Gastroesophageal sphincter (tissue), 4 donors: ENCODE results near the gene SERPINI1. TPM values are rescaled to one million over a fixed set of nuclear protein-coding genes. Genes with fewer than 3 reads are reported as not detected.

Experiments used
- ATAC-seq: fragments of 150-250 bp; one replicate; pipeline ENCODE4 v1.9.1; 2016; ENCODE audit warnings: mild to moderate bottlenecking, moderate library complexity
- H3K27ac ChIP-seq, 4 donors: fragments of 200-600 bp; sonication (generic) in 3 of 4; 1 replicate in 3 of 4; 2 replicates in 1 of 4; pipeline ENCODE4 v1.5.1; 2016 to 2019
- H3K27me3 ChIP-seq: fragments of 200-600 bp; sonication (generic); one replicate; pipeline ENCODE4 v1.5.1; 2019
- H3K36me3 ChIP-seq, 2 donors: fragments of 200-600 bp; sonication (generic); one replicate each; pipeline ENCODE4 v1.5.1; 2019; ENCODE audit warnings: control low read depth in 1 of 2
- H3K4me1 ChIP-seq, 3 donors: fragments of 200-600 bp; sonication (generic); 1 replicate in 2 of 3; 2 replicates in 1 of 3; pipeline ENCODE4 v1.5.1; 2016 to 2019; ENCODE audit warnings: control low read depth in 2 of 3
- H3K4me3 ChIP-seq, 2 donors: fragments of 200-600 bp; sonication (generic); one replicate each; pipeline ENCODE4 v1.5.1; 2019; ENCODE audit warnings: mild to moderate bottlenecking in 1 of 2, moderate library complexity in 1 of 2
- H3K9me3 ChIP-seq, 3 donors: fragments of 200-600 bp; sonication (generic); one replicate each; pipeline ENCODE4 v1.5.1; 2017 to 2019; ENCODE audit warnings: control low read depth in 2 of 3
- CTCF ChIP-seq, 4 experiments: fragments of 200-600 bp in 2 of 4; fragments of 450-650 bp in 2 of 4; sonication (generic) in 1 of 4; IDR thresholded peaks; one replicate each; pipeline ENCODE4 v1.5.1; 2017 to 2019; ENCODE audit warnings: antibody characterized with exemption in 4 of 4, mild to moderate bottlenecking in 2 of 4, moderate library complexity in 2 of 4
- EP300 ChIP-seq: sonication (generic); formaldehyde crosslinking; IDR thresholded peaks from one replicate; pipeline ENCODE4 v1.6.1; 2017; ENCODE audit warnings: antibody characterized with exemption, mild to moderate bottlenecking
- POLR2A ChIP-seq, 2 donors: fragments of 450-650 bp; IDR thresholded peaks; one replicate each; pipeline ENCODE4 v1.6.1; 2017; ENCODE audit warnings: antibody characterized with exemption in 2 of 2, mild to moderate bottlenecking in 2 of 2, moderate library complexity in 1 of 2
- POLR2AphosphoS5 ChIP-seq: sonication (generic); formaldehyde crosslinking; IDR thresholded peaks from one replicate; pipeline ENCODE4 v1.6.1; 2017; ENCODE audit warnings: antibody characterized with exemption
- WGBS, 2 donors: methylation state at CpG; one replicate each; pipeline ENCODE4 v1.1.5; 2018; ENCODE audit warnings: low coverage in 1 of 2; 5-methylcytosine and 5-hydroxymethylcytosine counted together
- total RNA-seq, 4 donors: library from RNA; depleted of rRNA; stranded (reverse); fragments of >200 nt; gene quantifications; one replicate each; pipeline ENCODE4 v1.1.0, GENCODE V29; 2016

The SERPINI1 gene
- total RNA-seq, 4 donors from 2014 or later, result 1.6 to 13.1 (median 4.9) TPM

GRCh38 chr3:167783781-167784180 is 48.3 kb downstream of the SERPINI1 start:
- Histone ChIP-seq H3K9me3 (no peaks in the 10 kb centered on the region), H3K27ac (no peak overlapping the region), H3K4me1 (peaks cover 0 to 5% (median 0%) of the 10 kb centered on the region in 3 donors), H3K4me3 (no peak overlapping the region), H3K27me3 (no peaks in the 10 kb centered on the region), H3K36me3 (no peaks in the 10 kb centered on the region)
- TF ChIP-seq POLR2A (IDR thresholded peaks at IDR 0.05) (no peak), CTCF (IDR thresholded peaks at IDR 0.05) (no peak), EP300 (no peak), POLR2AphosphoS5 (no peak)
- no peak for ATAC-seq
- 20 to 50% methylated on average over 1 of the region's 1 CpG for WGBS, 2 donors

- ATAC-seq, result no peak
- Histone ChIP-seq H3K27ac (no peak overlapping the region), H3K4me1 (peaks cover 0 to 5% (median 0%) of the 10 kb centered on the region in 3 donors), H3K27me3 (no peaks in the 10 kb centered on the region), H3K4me3 (no peak overlapping the region), H3K9me3 (no peaks in the 10 kb centered on the region), H3K36me3 (no peaks in the 10 kb centered on the region)
- 85 to 93% methylated on average over 3 of the region's 3 CpGs for WGBS, 2 donors
- TF ChIP-seq POLR2AphosphoS5, result no peak
- TF ChIP-seq EP300, result no peak
- no peak for TF ChIP-seq POLR2A (IDR thresholded peaks at IDR 0.05)
- TF ChIP-seq CTCF (IDR thresholded peaks at IDR 0.05), result no peak
These were observed 50.3 kb downstream of the SERPINI1 start for GRCh38 chr3:167785790-167786189.

- no peak for TF ChIP-seq CTCF (IDR thresholded peaks at IDR 0.05)
- no peak for TF ChIP-seq POLR2AphosphoS5
- TF ChIP-seq EP300, result no peak
- TF ChIP-seq POLR2A (IDR thresholded peaks at IDR 0.05), result no peak
- H3K4me3 ChIP-seq, result no peak overlapping the region
- H3K27ac ChIP-seq, result no peak overlapping the region
- WGBS, 2 donors, result 55 to 71% methylated on average over 1 to 3 of the region's 4 CpGs
- no peaks in the 10 kb centered on the region for H3K36me3 ChIP-seq
- no peaks in the 10 kb centered on the region for H3K27me3 ChIP-seq
- peaks cover 0 to 5% (median 0%) of the 10 kb centered on the region in 3 donors for H3K4me1 ChIP-seq
- ATAC-seq, result no peak
- H3K9me3 ChIP-seq, result no peaks in the 10 kb centered on the region
These were observed 51.9 kb downstream of the SERPINI1 start for GRCh38 chr3:167787440-167787839.

- no peak overlapping the region for H3K27ac ChIP-seq
- no peaks in the 10 kb centered on the region for H3K4me1 ChIP-seq
- no peak for TF ChIP-seq EP300
- TF ChIP-seq POLR2A (IDR thresholded peaks at IDR 0.05), result no peak
- no peak for TF ChIP-seq POLR2AphosphoS5
- TF ChIP-seq CTCF (IDR thresholded peaks at IDR 0.05), result no peak
- no peaks in the 10 kb centered on the region for H3K36me3 ChIP-seq
- ATAC-seq, result no peak
- no peak overlapping the region for H3K4me3 ChIP-seq
- no peaks in the 10 kb centered on the region for H3K27me3 ChIP-seq
- H3K9me3 ChIP-seq, result no peaks in the 10 kb centered on the region
These were observed 62.9 kb downstream of the SERPINI1 start for GRCh38 chr3:167798443-167798842.

GRCh38 chr3:167808910-167809309 is 73.4 kb downstream of the SERPINI1 start:
- no peak overlapping the region for H3K4me3 ChIP-seq
- H3K27me3 ChIP-seq, result no peaks in the 10 kb centered on the region
- TF ChIP-seq CTCF (IDR thresholded peaks at IDR 0.05), result no peak
- 21 to 34% methylated on average over 2 of the region's 2 CpGs for WGBS, 2 donors
- H3K36me3 ChIP-seq, result no peaks in the 10 kb centered on the region
- ATAC-seq, result no peak
- no peak overlapping the region for H3K27ac ChIP-seq
- H3K9me3 ChIP-seq, result no peaks in the 10 kb centered on the region
- peaks cover 3 to 22% (median 4%) of the 10 kb centered on the region in 3 donors for H3K4me1 ChIP-seq
